ENCODE results near the gene ITGA1.

The ITGA1 gene

DNA sequence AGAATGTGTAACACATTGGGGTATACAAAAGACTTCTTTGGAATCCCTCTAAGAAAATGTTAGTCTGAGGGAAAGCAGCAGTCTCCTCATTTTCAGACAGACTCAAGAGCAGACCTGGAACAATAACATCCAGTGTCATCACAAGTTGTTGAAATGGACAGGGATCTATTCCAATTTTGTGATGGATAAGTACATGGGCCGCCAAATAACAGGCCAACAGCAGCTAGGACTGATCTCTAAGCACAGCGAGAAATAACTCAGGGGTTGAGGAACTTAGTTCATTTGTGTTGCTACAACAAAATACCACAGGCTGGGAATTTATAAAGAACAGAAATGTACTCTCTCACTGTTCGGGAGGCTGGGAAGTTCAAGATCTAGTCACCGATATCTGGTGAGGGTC lies 193.8 kb downstream of the ITGA1 start:
- no peak overlapping the region for H3K27ac ChIP-seq
- no peak for TF ChIP-seq ZFX (IDR thresholded peaks at IDR 0.05; ENCODE audit: borderline replicate concordance)
- no peak for TF ChIP-seq CTCF (IDR thresholded peaks at IDR 0.05)

GRCh38 chr5:52983731-52984636 lies 196.3 kb downstream of the ITGA1 start:
- no peak for TF ChIP-seq ZFX (IDR thresholded peaks at IDR 0.05; ENCODE audit: borderline replicate concordance)
- no peak for TF ChIP-seq CTCF (IDR thresholded peaks at IDR 0.05)
- no peak overlapping the region for H3K27ac ChIP-seq

DNA sequence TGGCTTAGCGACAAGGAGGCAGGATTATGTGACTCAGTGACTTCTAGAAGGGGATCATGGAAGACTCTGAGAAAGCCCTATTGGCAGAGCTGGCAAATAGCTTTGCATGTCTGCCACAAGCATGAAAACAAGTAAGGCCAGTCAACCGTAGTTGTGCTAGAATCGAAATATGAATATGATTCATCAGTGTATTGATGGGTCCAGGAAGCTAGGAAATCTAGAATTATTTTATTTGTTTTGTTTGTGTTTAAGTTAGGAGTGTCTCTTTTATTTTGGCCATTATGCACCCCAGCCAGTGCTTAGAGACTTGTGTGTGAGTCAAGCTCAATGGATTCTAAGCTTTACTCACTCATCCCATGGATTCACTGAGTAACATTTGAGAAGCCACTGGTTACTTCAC lies 197.6 kb downstream of the ITGA1 start:
- no peak overlapping the region for H3K27ac ChIP-seq
- no peak for TF ChIP-seq ZFX (IDR thresholded peaks at IDR 0.05; ENCODE audit: borderline replicate concordance)

DNA sequence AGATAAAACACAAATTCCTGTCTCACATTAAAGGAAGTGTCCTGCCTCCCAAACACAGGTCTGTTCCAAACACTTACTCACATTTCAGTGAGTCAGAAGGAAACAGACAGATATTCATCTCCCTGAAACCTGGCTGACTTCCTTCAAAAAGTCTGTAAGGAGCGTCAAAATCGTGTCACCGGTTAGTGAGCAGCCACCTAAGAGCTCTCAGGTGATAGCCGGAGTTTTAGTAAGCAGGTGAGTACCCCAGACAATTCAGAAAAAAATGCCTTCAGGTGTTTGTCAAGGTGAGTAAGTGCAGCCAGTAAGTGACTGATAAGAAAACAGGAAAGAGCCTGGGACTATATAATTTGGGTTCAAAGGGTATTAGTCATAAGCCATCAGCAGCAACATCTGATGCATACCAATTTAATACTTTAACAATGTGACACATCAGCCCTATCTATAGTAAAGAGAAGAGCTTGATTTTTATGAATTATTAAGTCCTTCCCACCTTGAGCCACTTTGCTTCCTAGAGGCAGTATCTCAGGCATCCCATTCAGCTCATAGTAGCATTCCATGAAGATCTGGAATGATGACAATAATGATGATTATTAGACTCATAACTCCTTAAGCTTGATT lies 200.1 kb downstream of the ITGA1 start:
- TF ChIP-seq CTCF (IDR thresholded peaks at IDR 0.05) (no peak), ZFX (IDR thresholded peaks at IDR 0.05; ENCODE audit: borderline replicate concordance) (no peak)
- peak overlapping the region; percentile 67 for H3K27ac ChIP-seq

DNA sequence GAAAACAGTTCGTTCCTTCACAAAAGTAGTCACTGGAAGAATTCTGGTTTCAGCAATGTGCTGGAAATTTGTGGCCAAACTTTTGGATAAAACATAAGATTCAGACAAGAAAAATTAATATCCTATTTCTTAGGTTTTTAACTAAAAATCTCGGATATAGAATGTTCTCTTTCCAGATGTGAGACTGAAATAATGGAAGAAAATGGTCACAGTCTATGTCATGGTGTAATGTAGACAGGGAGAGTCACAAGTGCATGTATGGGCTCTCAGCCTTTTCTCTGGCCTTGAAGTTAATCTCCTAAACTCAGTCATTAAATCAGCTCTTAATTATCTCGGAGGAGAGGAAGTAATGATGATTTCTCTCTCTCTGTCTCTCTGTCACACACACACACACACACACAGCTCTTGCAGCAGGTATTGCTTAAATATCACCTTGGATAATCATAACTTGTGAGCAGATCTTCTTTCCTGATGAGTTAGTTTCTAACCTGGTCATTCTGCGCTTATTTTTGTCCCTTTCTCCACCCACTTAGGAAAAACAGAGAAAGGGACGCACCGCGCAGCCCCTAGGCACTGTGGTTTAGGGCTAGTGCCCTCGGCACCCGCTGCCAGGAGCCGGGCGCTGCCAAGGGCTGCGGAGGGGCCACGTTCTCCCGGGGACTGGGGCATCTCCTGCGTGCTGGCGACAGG lies 200.8 kb downstream of the ITGA1 start:
- H3K27ac ChIP-seq = peak overlapping the region; percentile 67
- TF ChIP-seq CTCF (IDR thresholded peaks at IDR 0.05) (no peak), ZFX (IDR thresholded peaks at IDR 0.05; ENCODE audit: borderline replicate concordance) (no peak)

GRCh38 chr5:52989025-52989780 lies 201.5 kb downstream of the ITGA1 start, which contains the start of gene ITGA2:
TSS of gene ITGA2 (plus strand) at chr5:52989352. CDS start at chr5:52989469, 117 bp downstream.
- H3K27ac ChIP-seq = peak within 1 kb of the TSS; percentile 67

More at GRCh38 chr5:52989025-52989780, 201.5 kb downstream of the ITGA1 start, which contains the start of gene ITGA2:
- no peak for TF ChIP-seq CTCF (IDR thresholded peaks at IDR 0.05)
- TF ChIP-seq ZFX (IDR thresholded peaks at IDR 0.05; ENCODE audit: borderline replicate concordance) = no peak
